Measurements from ENCODE around the gene DHX58.

Gene DHX58

GRCh38 chr17:42053731-42054500 lies 58.6 kb downstream of the DHX58 start:
- DNase-seq (no peak), ATAC-seq (no peak)

GRCh38 chr17:42052346-42052877 lies 60.1 kb downstream of the DHX58 start:
- DNase-seq = no peak
- ATAC-seq = no peak

GRCh38 chr17:42051645-42052044 lies 60.9 kb downstream of the DHX58 start:
- DNase-seq (no peak), ATAC-seq (no peak)

Data from stimulated activated naive CD8-positive, alpha-beta T cell treated with anti-CD3 and anti-CD28 coated beads, Interleukin-15, Interleukin-2, amounts not matched to agents 100 U/mL and 50 U/mL, for 24 hours (primary cell).